Measurements from ENCODE around the gene UTP25. TPM values are rescaled to one million over a fixed set of nuclear protein-coding genes. Genes with fewer than 3 reads are reported as not detected.

Gene UTP25
- total and polyA plus RNA-seq, 9 donors: 4.3 to 9.9 (median 8.1) TPM

DNA sequence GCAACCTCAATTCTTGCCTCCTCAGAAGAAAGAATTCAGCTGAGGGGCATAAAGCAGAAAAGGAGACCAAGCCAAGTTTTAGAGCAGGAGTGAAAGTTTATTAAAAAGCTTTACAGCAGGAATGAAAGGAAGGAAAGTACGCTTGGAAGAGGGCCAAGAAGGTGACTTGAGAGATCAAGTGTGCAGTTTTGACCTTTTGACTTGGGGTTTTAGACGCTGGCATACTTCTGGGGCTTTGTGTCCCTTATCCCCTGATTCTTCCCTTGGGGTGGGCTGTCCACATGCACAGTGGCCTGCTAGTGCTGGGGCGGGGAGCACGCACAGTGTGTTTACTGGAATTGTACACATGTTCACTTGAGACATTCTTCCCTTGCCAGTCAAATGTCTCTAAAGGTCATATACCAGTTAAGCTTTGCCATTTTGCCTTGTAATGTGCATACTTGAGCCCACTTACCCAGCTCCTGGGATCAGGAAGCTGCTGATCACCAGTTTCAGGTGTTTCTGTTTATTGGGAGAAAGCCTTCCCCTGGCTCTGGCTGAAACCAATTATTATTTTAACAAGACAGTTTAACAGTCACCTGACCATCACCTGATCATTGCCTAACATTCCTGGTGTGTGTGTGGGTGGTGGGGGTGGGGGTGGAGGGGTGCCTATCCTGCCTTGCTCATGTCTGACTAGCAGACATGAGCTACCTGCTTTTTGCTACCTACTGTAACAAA lies 36.2 kb downstream of the UTP25 start:
- H3K27ac ChIP-seq: no peak overlapping the region
- intact Hi-C loops (cut with DNase I): loop anchor here (5.0 to 10.0 kb wide), 4 partner anchors 121 to 431 kb away; no protein-coding TSS in a partner anchor
- H3K27me3 ChIP-seq: no peaks in the 10 kb centered on the region
- peaks cover under 1% of the 10 kb centered on the region for H3K4me1 ChIP-seq (ENCODE audit: insufficient read depth)
- TF ChIP-seq, protein P1, sequence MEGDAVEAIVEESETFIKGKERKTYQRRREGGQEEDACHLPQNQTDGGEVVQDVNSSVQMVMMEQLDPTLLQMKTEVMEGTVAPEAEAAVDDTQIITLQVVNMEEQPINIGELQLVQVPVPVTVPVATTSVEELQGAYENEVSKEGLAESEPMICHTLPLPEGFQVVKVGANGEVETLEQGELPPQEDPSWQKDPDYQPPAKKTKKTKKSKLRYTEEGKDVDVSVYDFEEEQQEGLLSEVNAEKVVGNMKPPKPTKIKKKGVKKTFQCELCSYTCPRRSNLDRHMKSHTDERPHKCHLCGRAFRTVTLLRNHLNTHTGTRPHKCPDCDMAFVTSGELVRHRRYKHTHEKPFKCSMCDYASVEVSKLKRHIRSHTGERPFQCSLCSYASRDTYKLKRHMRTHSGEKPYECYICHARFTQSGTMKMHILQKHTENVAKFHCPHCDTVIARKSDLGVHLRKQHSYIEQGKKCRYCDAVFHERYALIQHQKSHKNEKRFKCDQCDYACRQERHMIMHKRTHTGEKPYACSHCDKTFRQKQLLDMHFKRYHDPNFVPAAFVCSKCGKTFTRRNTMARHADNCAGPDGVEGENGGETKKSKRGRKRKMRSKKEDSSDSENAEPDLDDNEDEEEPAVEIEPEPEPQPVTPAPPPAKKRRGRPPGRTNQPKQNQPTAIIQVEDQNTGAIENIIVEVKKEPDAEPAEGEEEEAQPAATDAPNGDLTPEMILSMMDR (IDR thresholded peaks at IDR 0.05): no peak
- TF ChIP-seq EP300 (IDR thresholded peaks at IDR 0.05) (no peak), POLR2A (IDR thresholded peaks at IDR 0.05) (no peak)
- 45 to 64% (median 61%) methylated on average over 4 of the region's 4 CpGs for WGBS, 3 donors
- H3K4me3 ChIP-seq: no peak overlapping the region
- H3K36me3 ChIP-seq: no peaks in the 10 kb centered on the region
- H3K9me3 ChIP-seq: no peaks in the 10 kb centered on the region
- no peak for DNase-seq

DNA sequence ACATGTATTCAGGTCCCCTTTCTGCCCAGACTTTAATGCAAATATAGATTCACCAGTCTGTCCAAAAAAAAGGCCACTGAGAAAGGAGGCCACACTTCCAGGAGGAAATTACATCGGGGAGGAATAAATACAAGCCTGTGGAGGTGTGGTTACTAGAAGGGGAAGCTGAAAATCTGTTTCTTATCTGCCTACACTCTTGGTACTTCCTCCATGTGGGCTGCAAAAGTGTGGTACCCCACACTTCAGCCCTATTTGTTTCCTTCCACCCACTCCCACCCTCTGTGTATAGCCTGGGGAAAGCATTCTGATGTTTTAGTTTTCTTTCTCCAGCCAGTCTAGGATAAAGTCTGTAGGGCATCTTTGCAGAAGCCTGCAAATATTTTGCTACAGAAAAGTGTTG lies 38.4 kb downstream of the UTP25 start:
- TF ChIP-seq, protein P1 (IDR thresholded peaks at IDR 0.05): no peak
- TF ChIP-seq POLR2A (IDR thresholded peaks at IDR 0.05) (no peak), EP300 (IDR thresholded peaks at IDR 0.05) (no peak)
- Histone ChIP-seq H3K4me3 (no peak overlapping the region), H3K4me1 (ENCODE audit: insufficient read depth) (peaks cover 4% of the 10 kb centered on the region), H3K27me3 (no peaks in the 10 kb centered on the region), H3K36me3 (no peaks in the 10 kb centered on the region), H3K9me3 (no peaks in the 10 kb centered on the region), H3K27ac (no peak overlapping the region)
- intact Hi-C loops (cut with DNase I): loop anchor here in 2 of 4 donors (10.0 kb wide), 2 partner anchors 119 to 429 kb away; no protein-coding TSS in a partner anchor
- no peak for DNase-seq
- 73 to 85% (median 76%) methylated on average over 1 of the region's 1 CpG for WGBS, 3 donors

DNA sequence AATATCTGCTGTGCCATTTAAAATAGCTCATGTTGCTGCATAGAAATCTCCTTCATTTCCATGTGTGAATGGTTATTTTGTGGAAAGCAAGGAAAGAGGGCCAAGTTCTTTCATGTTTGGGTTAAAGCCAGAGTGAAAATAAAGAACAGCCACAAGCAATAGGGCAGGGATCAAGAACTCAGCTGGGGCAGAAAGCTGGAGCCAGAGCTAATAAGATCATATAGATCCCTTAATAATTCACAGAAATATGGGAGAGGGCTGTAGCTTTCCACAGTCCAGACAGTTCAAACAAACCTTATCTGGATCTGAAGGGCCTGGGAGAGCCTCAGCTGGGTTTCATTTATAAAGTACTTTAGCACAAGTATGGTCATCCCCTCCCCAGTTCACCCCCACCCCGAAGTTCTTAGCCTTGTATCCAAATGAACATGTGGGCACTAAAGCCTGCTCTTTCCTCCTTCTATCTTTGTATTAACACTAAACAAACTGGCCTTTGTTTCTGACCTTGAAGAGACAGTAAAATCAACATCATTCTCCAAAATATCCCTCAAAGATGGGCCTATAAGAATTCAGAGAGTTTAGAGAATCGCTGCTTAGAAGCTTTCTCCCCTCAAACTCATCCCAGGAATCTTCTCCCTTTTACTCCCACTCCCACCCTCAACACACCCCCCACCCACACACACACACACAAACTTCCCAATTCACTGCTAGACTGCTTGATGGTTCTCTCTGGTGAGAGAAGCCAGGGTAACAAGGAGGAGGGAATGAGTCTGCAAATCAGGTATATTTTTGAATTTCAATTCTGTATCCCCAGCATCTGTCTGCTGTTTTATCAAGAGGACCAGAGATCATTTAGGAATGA lies 41.7 kb downstream of the UTP25 start:
- intact Hi-C loops (cut with DNase I): loop anchor here in 2 of 4 donors (10.0 kb wide), 2 partner anchors 115 to 425 kb away; no protein-coding TSS in a partner anchor
- WGBS, 3 donors: 3 to 14% (median 4%) methylated on average over 2 of the region's 2 CpGs
- TF ChIP-seq EP300 (IDR thresholded peaks at IDR 0.05) (no peak), POLR2A (IDR thresholded peaks at IDR 0.05) (no peak)
- TF ChIP-seq, protein P1 (IDR thresholded peaks at IDR 0.05): no peak
- H3K36me3 ChIP-seq: no peaks in the 10 kb centered on the region
- no peaks in the 10 kb centered on the region for H3K9me3 ChIP-seq
- H3K27me3 ChIP-seq: no peaks in the 10 kb centered on the region
- no peak overlapping the region for H3K4me3 ChIP-seq
- peaks cover 4% of the 10 kb centered on the region for H3K4me1 ChIP-seq (ENCODE audit: insufficient read depth)
- H3K27ac ChIP-seq: peak overlapping the region in 1 of 2 donors; percentile 35
- DNase-seq: no peak

DNA sequence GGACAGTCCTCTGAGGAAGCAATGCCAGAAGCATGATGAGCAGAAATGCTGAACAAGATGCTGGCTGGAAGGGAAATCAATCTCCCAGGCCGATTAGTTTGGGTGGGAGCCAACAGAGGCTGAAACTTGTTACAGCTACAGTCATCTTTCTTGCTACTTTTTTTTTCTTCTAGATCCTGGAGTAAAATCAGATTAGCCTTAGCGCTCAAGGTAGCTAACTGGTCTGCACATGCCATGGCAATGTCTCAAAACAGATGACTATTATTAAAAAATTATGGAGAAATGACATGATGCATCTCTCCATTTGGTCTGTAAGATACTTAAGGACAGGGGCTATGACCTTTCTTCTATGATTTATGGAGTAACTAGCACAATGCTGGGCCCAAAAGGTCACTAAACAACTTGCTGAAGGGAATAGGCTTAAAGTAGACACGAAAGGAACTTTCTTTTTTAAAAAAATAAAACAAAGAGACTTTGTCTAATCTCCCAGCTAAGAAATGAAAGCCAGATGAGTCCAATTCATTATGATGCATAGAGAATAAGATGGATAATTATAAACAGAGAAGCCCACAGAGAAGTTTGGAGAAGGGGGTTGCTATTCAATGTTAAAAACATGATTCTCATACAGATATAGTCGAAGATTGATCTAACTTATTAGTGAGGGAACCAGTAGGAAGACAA lies 42.5 kb downstream of the UTP25 start:
- intact Hi-C loops (cut with DNase I): no loop called here
- no peak for DNase-seq
- H3K27ac ChIP-seq: no peak overlapping the region
- no peaks in the 10 kb centered on the region for H3K27me3 ChIP-seq
- TF ChIP-seq, protein P1 (IDR thresholded peaks at IDR 0.05): no peak
- TF ChIP-seq EP300 (IDR thresholded peaks at IDR 0.05) (no peak), POLR2A (IDR thresholded peaks at IDR 0.05) (no peak)
- H3K4me1 ChIP-seq (ENCODE audit: insufficient read depth): peaks cover 4% of the 10 kb centered on the region
- H3K4me3 ChIP-seq: no peak overlapping the region
- 36 to 39% (median 37%) methylated on average over 4 of the region's 4 CpGs for WGBS, 3 donors
- H3K36me3 ChIP-seq: no peaks in the 10 kb centered on the region
- no peaks in the 10 kb centered on the region for H3K9me3 ChIP-seq

Measured in ovary (tissue), 9 donors.